GM13976 (cell line): ENCODE measurements around the gene TXLNB.

ENCODE experiments used
- DNase-seq: peaks from one replicate; pipeline ENCODE4 v3.0.0; 2012; ENCODE audit warnings: low spot score
- CTCF ChIP-seq: IDR thresholded peaks from 2 replicates; pipeline ENCODE4 v1.5.1; 2012; ENCODE audit warnings: borderline replicate concordance, mild to moderate bottlenecking; ENCODE audit not compliant: insufficient read depth; ENCODE audit errors: extremely low read depth, missing control alignments, control extremely low read depth
- in situ Hi-C: fragments of 300-500 bp; cut with MboI; formaldehyde crosslinking; loops from one replicate; pipeline ENCODE4 v1.12.0; 2022; ENCODE audit warnings: low sequenced_read_pairs, mixed read lengths, inconsistent platforms; ENCODE audit not compliant: unreplicated experiment

The TXLNB gene

GRCh38 chr6:139313784-139314545 is 22.2 kb upstream of the TXLNB start:
- no peak for DNase-seq
- TF ChIP-seq CTCF = no peak
- in situ Hi-C loops = no loop called here

DNA sequence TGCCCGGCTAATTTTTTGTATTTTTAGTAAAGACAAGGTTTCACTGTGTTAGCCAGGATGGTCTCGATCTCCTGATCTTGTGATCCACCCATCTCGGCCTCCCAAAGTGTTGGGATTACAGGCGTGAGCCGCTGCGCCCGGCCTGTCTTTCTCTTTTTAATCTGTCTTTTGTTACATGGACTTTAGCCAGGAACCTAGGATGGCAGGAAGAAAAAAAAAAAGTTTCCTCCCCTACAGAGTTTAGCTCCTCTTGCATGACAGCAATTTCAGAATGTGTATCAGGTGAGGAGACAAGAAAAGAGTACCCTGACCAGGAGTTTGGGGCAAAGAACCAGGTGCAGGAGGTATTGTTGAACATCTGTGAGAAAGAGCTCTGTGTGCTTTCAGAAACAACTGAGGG is 21.4 kb upstream of the TXLNB start:
- DNase-seq = no peak
- in situ Hi-C loops = no loop called here
- no peak for TF ChIP-seq CTCF

GRCh38 chr6:139311831-139312230 is 20.0 kb upstream of the TXLNB start:
- in situ Hi-C loops = no loop called here
- no peak for DNase-seq
- TF ChIP-seq CTCF = no peak

DNA sequence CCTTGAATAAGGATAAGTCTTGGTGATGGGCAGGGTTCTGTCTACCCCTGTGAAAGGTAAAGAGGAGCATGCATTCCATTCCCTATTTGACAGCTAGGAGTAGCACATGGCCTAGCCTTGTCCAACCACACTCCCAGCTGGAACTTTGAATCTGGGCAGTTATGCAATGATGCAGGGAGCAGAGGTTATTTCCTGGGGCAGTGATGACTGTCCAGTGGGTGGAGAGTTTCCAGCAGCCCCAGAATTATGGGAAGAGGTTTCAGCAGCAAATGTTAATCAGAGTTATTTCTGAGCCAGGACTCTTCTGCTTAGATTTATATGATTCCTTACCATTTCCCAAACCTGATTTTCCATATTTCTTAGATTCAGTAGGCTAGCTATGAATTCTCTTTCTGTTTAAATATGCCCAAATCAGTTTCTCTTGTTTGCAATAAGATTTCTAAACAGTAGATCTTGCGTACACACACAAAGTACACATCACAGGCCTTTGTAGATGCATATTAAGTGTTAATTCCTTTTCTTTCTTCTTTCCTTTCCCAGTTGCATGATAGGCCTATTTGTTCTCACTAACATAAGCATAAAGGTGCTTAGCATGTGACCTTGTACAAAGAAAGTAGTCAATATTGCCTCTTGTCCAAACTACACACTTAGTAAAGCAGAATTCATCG is 17.3 kb upstream of the TXLNB start:
- in situ Hi-C loops = no loop called here
- DNase-seq = no peak
- TF ChIP-seq CTCF = no peak

- no peak for TF ChIP-seq CTCF
- in situ Hi-C loops = no loop called here
- DNase-seq = no peak
These were observed 16.6 kb upstream of the TXLNB start for GRCh38 chr6:139308286-139308916.

GRCh38 chr6:139306291-139306981 is 14.6 kb upstream of the TXLNB start:
- in situ Hi-C loops = no loop called here
- TF ChIP-seq CTCF = no peak
- no peak for DNase-seq
